Activated T-cell treated with anti-CD3 and anti-CD28 coated beads, Interleukin-2, amount 50 U/mL, for 1 hour (primary cell): Measurements from ENCODE around the gene SLC9C2.
"Not testable (repeated sequence)": the region's sequence is repeated elsewhere in the genome, so short reads cannot be mapped to it uniquely, and the experiment has no call there.

Source experiments
- DNase-seq: peaks from one replicate; pipeline ENCODE4 v3.0.0-alpha.2; 2020

Gene SLC9C2

GRCh38 chr1:173581383-173582079, 21.3 kb downstream of the SLC9C2 start:
- DNase-seq: no peak

DNA sequence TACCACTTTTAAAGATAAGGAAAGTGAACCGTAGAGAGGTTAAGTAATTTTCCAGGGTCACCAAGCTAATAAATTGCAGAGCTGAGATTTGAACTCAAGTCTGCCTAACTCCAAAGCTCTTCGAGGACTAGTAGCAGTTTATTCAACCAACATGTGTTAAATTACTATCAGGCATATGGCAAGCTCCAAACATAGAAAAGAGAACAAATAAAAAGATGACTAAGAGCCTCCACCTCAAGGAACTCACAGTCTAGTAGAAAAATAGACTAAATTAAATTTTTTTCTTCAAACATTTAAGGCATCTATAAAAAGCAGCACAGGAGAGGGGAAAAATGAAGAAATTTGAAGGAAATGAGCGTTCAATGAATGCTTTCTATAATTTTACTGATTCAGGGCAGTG, 22.2 kb downstream of the SLC9C2 start:
- DNase-seq: no peak

- no peak for DNase-seq
These were observed 22.8 kb downstream of the SLC9C2 start for GRCh38 chr1:173580071-173580470.

DNA sequence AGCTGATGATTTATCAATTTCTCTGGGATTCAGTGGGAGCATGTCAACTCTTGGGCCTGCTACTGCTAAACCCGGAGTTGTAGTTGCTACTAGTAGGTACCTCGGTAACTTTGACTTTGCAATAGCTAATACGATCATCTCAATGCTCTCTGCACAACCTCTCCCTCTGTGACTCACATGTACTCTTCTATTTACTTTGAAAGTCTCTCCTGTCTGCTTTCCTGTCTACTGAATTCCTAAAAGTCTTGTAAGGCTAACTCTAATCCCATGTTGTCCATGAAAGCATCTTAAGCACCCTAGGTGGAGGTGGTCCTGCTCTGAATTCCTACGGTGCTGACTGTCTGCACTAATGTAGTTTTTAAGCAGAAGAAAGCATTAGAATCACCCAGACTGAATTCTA, 29.3 kb downstream of the SLC9C2 start:
- DNase-seq: no peak

- DNase-seq: no peak
These were observed 30.5 kb downstream of the SLC9C2 start for GRCh38 chr1:173572201-173572873.

DNA sequence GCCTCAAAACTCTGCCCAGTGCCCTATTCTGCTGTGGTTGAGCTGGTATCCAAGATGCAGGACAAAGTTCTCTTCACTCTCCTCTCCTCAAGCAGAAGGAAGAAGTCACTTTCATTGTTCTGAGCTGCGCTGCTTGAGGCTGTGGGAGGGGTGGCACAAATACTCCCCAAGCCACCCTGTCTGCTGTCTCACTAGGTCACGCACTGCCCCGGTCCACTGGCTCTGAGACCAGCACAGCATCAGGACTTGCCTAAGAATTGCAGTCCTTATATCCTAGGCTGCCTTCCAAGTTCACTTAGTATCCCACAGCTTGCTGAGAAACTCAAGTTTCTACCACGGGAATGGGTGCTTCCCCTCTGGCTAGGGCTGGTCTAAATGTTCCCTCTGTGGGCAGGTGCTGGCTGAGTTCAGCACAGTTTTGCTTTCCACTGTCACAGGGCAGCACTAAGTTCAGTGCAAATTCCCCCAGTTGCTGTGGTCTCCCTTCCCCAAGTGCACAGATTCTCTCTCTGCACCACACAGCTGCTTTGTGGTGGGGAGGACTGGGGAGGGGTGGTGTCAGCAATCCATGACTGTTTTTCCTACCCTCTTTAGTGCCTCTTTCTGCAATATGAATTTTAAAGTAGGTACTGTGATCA, 32.4 kb downstream of the SLC9C2 start:
- no peak for DNase-seq

DNA sequence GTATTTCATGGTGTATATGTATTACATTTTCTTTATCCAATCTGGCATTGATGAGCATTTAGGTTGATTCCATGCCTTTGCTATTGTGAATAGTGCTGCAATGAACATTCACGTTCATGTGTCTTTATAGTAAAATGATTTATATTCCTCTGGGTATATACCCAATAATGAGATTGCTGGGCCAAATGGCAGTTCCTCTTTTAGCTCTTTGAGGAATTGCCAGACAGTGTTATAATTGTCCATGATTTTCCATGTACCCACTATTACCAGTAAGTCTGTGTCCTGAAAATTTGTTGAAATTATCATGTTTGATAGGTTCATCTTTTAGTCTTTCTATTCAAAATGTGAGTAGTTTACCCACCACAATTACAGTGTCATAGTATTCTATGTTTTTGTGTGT, 34.4 kb downstream of the SLC9C2 start:
- DNase-seq: no peak

- DNase-seq: not testable (repeated sequence)
These were observed 39.0 kb downstream of the SLC9C2 start for GRCh38 chr1:173563846-173564245.

DNA sequence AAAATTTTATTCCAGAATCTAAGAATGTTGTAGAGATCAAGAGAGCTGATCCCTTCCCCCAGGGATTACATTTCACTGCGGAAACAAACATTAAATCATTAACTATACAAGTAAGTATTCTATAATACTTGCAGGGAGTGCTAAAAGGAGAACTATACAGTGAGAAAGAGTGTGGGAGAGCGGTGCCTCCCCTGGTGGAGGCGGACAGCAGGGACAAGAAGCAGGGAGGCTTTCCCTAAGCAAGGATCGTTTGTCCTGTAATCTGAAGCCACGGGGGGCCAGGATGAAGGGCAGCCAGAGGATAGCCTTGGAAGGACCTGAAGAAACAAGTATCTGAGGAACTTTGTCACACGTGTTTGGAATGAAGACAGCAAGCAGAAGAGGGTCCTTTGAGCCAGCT, 40.1 kb downstream of the SLC9C2 start:
- no peak for DNase-seq

DNA sequence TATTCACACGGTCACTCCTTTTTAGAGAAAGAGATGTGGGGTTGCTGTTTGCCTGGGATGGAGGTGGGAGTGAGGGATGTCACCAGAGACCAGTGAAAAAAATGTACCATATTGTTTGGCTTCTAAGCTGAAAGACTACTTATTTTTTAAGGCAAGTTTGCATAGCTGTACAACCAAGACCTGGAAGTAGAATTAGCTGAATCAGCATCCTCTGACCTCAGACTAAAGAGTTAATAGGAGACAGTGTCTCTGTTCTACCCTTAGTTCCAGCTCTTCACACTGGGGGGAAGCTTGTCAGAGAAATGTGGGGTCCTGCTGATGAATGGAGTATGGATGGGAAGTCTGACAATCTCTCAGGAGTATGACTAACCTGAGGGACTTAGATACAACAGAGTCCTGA, 41.6 kb downstream of the SLC9C2 start:
- no peak for DNase-seq

DNA sequence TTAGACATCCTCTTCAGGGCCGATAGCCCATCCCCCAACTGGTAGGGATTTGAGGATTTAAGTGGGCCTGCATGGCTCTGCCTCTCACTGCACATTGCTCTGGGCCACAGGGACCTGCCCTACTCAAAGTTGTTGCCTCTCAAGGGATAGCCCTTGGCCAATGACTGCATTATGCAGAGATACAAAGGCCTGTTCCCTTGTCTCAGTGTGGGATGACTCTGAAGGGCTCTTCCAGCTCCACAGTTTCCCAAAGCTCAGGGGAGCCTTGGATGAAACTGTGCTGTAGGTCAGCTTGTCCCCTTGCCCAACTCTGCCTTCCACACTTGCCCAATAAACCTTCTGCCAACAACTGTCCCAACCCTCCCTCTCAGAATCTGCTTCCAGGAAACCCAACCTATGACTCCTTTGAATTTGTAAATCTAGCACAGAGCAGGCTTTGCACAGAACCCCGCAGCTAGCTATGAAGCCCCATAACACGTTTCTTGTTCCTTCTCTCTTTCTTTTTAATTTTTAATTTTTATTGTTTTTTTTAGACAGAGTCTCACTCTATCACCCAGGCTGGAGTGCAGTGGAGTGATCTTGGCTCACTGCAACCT, 42.5 kb downstream of the SLC9C2 start:
- DNase-seq: no peak

- DNase-seq: no peak
These were observed 47.1 kb downstream of the SLC9C2 start for GRCh38 chr1:173555651-173556305.

DNA sequence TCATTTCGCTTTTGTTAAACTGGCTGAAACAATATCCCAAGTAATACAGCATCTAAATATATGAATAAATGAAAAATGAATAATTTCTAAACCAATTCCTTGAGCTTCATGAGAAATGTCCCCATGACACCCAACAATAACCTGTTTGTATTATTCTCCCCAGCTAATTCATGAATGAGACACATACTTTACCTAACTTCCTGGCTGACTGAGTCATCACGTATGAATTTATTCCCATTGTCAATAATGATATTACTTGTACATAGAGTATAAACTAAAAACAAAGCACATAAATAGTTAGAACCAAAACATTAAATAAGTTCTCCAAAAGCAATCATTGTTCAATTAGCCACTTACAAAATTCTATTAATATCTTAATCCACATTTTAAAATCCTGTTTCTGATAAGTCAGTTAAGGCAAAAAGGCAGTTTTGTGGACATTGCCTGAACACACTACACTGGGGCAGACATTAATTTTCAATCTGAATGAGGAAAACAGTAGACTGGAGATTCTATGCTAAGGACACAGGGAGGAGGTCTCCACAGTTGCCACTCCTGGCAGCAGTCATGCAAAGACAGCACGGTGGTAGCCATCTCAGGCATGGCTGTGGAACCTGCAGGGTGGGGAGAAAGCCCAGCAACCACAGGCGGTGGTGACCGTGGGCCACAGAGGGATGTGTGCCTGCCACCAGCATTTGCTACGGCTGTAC, 48.2 kb downstream of the SLC9C2 start:
- no peak for DNase-seq

DNA sequence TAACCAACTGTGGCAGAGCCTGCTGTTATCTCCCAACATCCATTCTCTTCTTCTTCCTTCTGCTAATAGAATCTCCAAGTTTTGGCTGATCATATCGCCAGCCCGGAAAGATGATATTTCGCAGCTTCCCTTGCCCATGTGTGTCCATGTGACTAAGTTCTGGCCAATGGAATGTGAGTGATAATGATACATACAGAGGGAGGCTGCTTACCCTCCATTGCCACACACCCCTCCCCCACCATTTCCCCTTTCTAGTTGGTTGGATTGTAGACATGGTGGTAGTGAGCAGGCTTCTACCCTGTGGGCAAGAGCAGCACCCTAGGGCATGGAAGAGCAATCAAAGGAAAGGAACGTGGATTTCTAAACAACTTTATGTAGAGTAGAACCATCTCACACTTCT, 48.8 kb downstream of the SLC9C2 start:
- no peak for DNase-seq

- no peak for DNase-seq
These were observed 49.6 kb downstream of the SLC9C2 start for GRCh38 chr1:173553312-173553711.

- DNase-seq: no peak
These were observed 51.2 kb downstream of the SLC9C2 start for GRCh38 chr1:173551699-173552098.

DNA sequence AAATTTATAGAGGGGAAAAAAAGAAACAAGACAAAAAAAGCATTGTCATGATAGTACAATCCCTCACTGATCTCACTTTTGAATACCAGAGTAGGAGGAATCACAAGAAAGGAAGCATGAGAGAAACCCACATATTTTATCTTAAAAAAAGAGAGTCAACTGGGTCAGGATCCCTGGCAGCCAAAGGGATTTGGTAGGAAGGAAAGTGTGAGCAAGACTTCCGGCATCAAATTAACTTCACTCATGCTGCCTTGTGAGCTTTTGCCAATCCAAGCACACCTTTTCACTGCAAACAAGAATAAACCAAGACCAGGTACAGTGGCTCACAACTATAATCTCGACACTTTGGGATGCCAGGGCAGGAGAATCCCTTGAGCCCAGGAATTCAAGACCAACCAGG, 53.1 kb downstream of the SLC9C2 start:
- DNase-seq: no peak

DNA sequence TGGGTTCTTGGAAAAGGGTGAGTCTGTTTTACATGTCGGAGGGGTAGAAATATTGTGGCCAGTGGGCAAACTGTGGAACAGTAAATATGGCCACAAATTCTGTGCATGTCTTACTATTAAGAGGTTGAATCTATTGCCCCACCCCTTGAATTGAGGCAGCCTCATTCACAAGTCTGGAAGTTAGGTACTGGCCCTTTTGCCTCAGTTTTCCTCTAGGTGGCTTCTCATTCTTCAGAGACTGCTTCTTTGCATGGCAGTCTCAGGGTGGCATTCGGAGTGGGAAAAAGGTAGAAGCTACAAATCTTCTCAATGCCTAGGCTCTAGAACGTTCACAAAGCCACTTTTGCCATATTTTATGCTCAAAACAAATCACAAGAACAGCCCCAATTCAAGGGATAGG, 57.2 kb downstream of the SLC9C2 start:
- DNase-seq: no peak

GRCh38 chr1:173536223-173536622, 66.6 kb downstream of the SLC9C2 start:
- no peak for DNase-seq

- no peak for DNase-seq
These were observed 70.6 kb downstream of the SLC9C2 start for GRCh38 chr1:173532237-173532636.

DNA sequence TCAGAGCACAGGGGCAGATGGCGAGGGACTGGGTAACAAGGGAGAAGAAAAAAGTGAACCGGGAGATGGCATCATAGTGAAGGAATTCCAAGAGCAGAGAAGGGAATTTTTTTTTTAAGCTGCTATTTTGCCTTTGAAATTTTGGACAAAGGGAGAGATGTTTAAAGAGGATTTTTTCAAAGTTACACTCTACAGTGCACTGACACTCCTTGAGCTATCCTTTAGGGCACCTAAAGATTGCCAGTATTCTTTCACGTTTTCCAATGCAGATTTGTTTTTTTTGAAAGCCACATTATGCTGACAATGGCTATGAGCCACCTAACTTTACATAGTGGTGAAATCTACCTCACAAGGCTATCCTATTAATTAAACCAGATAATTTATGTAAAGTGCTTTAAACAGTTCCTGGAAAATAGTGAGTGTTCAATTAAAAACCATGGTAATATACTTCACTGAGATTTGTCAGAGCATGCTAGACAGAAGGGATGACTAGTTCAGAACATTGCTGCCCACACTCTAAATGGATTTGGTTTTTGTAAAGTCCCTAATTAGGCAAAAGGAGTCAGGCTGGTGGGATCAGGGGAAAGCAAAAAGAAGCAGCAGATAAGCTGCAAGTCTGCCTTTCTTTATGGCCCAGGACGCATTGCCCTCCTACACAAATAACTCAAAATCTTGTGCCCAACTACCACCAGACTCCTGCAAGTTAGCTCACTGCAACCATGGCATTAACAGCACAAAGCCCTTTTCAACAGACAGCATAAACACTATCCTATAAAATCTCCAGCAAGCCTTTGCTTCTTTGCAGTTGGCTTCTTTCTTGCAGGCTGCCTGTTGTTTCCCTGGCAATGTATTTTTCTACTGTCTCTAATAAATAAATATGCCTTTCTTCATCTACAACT, 71.8 kb downstream of the SLC9C2 start:
- no peak for DNase-seq

- DNase-seq: no peak
These were observed 73.8 kb downstream of the SLC9C2 start for GRCh38 chr1:173529106-173529505.
